ENCODE results near the gene PPP6R3. TPM values are rescaled to one million over a fixed set of nuclear protein-coding genes. Genes with fewer than 3 reads are reported as not detected.
A peak's percentile ranks its signal among the peaks of the same experiment; 100 is the strongest.

PPP6R3 gene
- polyA plus RNA-seq, 1 of the 3 experiments (the other 2 are of a cell fraction) = 28.1 TPM

- Histone ChIP-seq H3K79me2 (ENCODE audit: insufficient read depth) (no peaks in the 10 kb centered on the region), H3K4me3 (ENCODE audit: low read depth in 2 of 2, low read length in 1 of 2) (no peak overlapping the region), H2AFZ (ENCODE audit: low read depth) (no peak overlapping the region), H3K36me3 (replicated peaks in 1 of 2; ENCODE audit: control insufficient read depth in 1 of 2, insufficient read depth in 2 of 2, low read length in 1 of 2) (peaks cover 8 to 53% of the 10 kb centered on the region in 2 experiments), H3K27me3 (ENCODE audit: insufficient read depth) (no peaks in the 10 kb centered on the region), H4K20me1 (ENCODE audit: insufficient read depth) (no peaks in the 10 kb centered on the region), H3K27ac (ENCODE audit: low read depth in 2 of 2, low read length in 1 of 2) (peak overlapping the region in 1 of 2 experiments; percentile 34; a peak in 1 of 4 replicates), H3K9me2 (no peaks in the 10 kb centered on the region), H3K9ac (no peak overlapping the region), H3K4me1 (ENCODE audit: control insufficient read depth in 1 of 2, insufficient read depth in 2 of 2, low read depth in 1 of 2, low read length in 1 of 2) (peaks cover 0 to 12% of the 10 kb centered on the region in 2 experiments; a peak in 1 of 4 replicates), H3F3A (replicated peaks; ENCODE audit: insufficient read depth) (no peaks in the 10 kb centered on the region), H3K9me3 (no peaks in the 10 kb centered on the region), H3K4me2 (no peak overlapping the region)
- CTCF ChIA-PET = interaction anchor here (0.7 to 1.3 kb wide), 2 partner anchors 114 to 155 kb away, joined by 3 to 4 read pairs; no protein-coding TSS in a partner anchor
- no peak for DNase-seq
- POLR2A ChIA-PET = no interaction called here
- no peak for TF ChIP-seq YY1 (IDR thresholded peaks at IDR 0.05; ENCODE audit: low read depth)
- TF ChIP-seq, protein P1, sequence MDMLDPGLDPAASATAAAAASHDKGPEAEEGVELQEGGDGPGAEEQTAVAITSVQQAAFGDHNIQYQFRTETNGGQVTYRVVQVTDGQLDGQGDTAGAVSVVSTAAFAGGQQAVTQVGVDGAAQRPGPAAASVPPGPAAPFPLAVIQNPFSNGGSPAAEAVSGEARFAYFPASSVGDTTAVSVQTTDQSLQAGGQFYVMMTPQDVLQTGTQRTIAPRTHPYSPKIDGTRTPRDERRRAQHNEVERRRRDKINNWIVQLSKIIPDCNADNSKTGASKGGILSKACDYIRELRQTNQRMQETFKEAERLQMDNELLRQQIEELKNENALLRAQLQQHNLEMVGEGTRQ (IDR thresholded peaks at IDR 0.05; ENCODE audit: borderline replicate concordance, low read depth, low read length) = no peak
- TF ChIP-seq, protein P2, sequence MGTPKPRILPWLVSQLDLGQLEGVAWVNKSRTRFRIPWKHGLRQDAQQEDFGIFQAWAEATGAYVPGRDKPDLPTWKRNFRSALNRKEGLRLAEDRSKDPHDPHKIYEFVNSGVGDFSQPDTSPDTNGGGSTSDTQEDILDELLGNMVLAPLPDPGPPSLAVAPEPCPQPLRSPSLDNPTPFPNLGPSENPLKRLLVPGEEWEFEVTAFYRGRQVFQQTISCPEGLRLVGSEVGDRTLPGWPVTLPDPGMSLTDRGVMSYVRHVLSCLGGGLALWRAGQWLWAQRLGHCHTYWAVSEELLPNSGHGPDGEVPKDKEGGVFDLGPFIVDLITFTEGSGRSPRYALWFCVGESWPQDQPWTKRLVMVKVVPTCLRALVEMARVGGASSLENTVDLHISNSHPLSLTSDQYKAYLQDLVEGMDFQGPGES (IDR thresholded peaks at IDR 0.05; ENCODE audit: low read depth, low read length) = no peak
- TF ChIP-seq TCF12 (IDR thresholded peaks at IDR 0.05) = no peak
- TF ChIP-seq ELF1 (IDR thresholded peaks at IDR 0.05) = no peak
- TF ChIP-seq RFX5 (IDR thresholded peaks at IDR 0.05; ENCODE audit: low read length) = no peak
- TF ChIP-seq MXI1 (IDR thresholded peaks at IDR 0.05; ENCODE audit: low read depth, low read length) = no peak
- TF ChIP-seq EP300 (IDR thresholded peaks at IDR 0.05; ENCODE audit: borderline replicate concordance in 1 of 2, low read depth in 1 of 2, low read length in 1 of 2) = no peak
- TF ChIP-seq JUND (IDR thresholded peaks at IDR 0.05) = no peak
- TF ChIP-seq, protein P3, sequence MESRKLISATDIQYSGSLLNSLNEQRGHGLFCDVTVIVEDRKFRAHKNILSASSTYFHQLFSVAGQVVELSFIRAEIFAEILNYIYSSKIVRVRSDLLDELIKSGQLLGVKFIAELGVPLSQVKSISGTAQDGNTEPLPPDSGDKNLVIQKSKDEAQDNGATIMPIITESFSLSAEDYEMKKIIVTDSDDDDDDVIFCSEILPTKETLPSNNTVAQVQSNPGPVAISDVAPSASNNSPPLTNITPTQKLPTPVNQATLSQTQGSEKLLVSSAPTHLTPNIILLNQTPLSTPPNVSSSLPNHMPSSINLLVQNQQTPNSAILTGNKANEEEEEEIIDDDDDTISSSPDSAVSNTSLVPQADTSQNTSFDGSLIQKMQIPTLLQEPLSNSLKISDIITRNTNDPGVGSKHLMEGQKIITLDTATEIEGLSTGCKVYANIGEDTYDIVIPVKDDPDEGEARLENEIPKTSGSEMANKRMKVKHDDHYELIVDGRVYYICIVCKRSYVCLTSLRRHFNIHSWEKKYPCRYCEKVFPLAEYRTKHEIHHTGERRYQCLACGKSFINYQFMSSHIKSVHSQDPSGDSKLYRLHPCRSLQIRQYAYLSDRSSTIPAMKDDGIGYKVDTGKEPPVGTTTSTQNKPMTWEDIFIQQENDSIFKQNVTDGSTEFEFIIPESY (IDR thresholded peaks at IDR 0.05; ENCODE audit: borderline replicate concordance, low read depth) = no peak
- no peak for TF ChIP-seq POLR2AphosphoS5 (IDR thresholded peaks at IDR 0.05; ENCODE audit: low read depth, low read length)
- TF ChIP-seq, protein P4, sequence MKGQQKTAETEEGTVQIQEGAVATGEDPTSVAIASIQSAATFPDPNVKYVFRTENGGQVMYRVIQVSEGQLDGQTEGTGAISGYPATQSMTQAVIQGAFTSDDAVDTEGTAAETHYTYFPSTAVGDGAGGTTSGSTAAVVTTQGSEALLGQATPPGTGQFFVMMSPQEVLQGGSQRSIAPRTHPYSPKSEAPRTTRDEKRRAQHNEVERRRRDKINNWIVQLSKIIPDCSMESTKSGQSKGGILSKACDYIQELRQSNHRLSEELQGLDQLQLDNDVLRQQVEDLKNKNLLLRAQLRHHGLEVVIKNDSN (IDR thresholded peaks at IDR 0.05; ENCODE audit: borderline replicate concordance, low read depth) = no peak
- TF ChIP-seq NFIC (IDR thresholded peaks at IDR 0.05; ENCODE audit: borderline replicate concordance) = no peak
- TF ChIP-seq RXRA (IDR thresholded peaks at IDR 0.05; ENCODE audit: borderline replicate concordance, low read depth) = no peak
- TF ChIP-seq, protein P5, sequence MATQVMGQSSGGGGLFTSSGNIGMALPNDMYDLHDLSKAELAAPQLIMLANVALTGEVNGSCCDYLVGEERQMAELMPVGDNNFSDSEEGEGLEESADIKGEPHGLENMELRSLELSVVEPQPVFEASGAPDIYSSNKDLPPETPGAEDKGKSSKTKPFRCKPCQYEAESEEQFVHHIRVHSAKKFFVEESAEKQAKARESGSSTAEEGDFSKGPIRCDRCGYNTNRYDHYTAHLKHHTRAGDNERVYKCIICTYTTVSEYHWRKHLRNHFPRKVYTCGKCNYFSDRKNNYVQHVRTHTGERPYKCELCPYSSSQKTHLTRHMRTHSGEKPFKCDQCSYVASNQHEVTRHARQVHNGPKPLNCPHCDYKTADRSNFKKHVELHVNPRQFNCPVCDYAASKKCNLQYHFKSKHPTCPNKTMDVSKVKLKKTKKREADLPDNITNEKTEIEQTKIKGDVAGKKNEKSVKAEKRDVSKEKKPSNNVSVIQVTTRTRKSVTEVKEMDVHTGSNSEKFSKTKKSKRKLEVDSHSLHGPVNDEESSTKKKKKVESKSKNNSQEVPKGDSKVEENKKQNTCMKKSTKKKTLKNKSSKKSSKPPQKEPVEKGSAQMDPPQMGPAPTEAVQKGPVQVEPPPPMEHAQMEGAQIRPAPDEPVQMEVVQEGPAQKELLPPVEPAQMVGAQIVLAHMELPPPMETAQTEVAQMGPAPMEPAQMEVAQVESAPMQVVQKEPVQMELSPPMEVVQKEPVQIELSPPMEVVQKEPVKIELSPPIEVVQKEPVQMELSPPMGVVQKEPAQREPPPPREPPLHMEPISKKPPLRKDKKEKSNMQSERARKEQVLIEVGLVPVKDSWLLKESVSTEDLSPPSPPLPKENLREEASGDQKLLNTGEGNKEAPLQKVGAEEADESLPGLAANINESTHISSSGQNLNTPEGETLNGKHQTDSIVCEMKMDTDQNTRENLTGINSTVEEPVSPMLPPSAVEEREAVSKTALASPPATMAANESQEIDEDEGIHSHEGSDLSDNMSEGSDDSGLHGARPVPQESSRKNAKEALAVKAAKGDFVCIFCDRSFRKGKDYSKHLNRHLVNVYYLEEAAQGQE (IDR thresholded peaks at IDR 0.05; ENCODE audit: low read depth, low read length) = no peak
- no peak for TF ChIP-seq SMC3 (IDR thresholded peaks at IDR 0.05; ENCODE audit: low read depth, low read length)
- TF ChIP-seq FOXJ3 (CRISPR knock-in tag; IDR thresholded peaks at IDR 0.05) = no peak
- 86% methylated on average over 13 of the region's 24 CpGs for WGBS (ENCODE audit: low lambda C conversion rate)
These were observed 47.7 kb upstream of the PPP6R3 start for GRCh38 chr11:68412593-68413475.

Data from SK-N-SH (cell line).